Stimulated activated CD4-positive, alpha-beta T cell treated with anti-CD3 and anti-CD28 coated beads, TNF-alpha, amount 100 ng/mL, for 4 hours (primary cell): Measurements from ENCODE around the gene SEM1.
"Not testable (repeated sequence)": the region's sequence is repeated elsewhere in the genome, so short reads cannot be mapped to it uniquely, and the experiment has no call there.

ENCODE experiments used
- DNase-seq, 3 experiments: peaks; one replicate each; pipeline ENCODE4 v3.0.0-alpha.2; 2020; ENCODE audit warnings: low read depth in 3 of 3

Gene SEM1

DNA sequence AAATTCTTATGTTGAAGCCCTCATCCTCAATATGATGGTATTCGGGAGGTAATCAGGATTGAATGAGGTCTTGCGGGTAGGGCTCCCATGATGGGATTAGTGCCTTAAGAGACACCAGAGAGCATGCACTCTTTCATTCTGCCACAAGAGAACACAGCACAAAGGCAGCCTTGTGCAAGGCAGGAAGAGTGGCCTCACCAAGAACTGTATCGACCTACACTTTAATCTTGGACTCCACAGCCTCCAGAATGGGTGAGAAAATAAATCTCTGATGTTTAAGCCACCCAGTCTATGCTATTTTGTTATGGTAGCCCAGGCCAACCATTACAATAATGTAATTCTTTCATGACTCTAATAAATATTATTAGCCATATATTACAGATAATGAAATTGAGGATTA lies 8.4 kb downstream of the SEM1 start:
- DNase-seq: no peak

DNA sequence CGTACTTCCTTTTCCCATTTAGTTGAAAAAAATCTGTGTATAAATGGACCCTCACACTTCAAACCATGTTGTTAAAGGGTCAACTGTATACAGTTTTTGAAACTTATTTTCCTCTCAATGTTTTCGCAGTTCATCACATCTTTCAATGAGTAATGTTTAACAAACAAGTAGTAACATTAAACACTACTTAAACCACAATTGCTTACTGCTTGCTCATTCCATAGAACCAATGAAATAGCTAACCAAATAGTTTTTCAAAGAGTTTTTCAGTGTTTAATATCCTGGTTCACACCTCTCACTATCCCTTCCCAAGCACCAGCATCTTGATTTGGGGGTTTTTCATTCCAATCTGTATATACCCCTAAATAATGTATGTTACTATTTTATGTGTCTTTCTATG lies 9.1 kb downstream of the SEM1 start:
- DNase-seq: no peak

DNA sequence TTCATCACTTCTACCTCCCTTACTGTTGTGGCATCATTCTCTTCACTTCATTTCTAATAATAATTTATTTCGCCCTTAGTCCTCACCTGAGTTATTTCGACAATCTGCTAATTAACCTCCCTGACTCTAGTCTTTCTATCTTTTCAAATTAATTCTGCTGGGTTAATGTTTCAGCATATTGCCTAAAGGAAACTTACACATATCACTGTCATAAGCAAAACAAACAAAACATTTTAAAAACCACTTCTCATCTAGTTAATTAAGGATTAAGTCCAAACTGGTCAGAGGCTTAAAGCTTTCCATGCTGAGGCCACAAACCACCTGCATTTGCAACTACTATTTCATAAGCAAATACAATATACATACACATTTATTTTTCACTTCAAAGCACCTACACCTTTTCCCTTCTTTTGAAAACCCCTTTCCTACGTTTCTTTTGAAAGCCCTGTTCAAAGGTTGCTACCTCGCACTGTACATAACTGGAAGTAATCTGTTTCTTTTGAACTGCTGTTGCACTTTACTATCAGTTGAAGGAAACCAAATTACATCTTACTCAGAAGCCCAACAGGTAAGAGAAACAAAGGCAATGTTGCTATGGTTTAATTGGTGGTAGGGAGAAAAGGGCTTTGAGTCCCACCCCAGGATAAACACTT lies 10.3 kb downstream of the SEM1 start:
- no peak for DNase-seq

DNA sequence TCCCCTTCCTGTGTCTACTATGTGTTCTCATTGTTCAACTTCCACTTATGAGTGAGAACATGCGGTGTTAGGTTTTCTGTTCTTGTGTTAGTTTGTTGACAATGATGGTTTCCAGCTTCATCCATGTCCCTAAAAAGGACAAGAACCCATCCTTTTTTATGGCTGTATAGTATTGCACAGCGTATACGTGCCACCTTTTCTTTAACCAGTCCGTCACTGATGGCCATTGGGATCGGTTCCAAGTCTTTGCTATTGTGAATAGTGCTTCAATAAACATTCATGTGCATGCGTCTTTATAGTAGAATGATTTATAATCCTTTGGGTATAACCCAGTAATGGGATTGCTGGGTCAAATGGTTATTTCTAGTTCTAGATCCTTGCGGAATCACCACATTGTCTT lies 11.2 kb downstream of the SEM1 start:
- DNase-seq: not testable (repeated sequence)

DNA sequence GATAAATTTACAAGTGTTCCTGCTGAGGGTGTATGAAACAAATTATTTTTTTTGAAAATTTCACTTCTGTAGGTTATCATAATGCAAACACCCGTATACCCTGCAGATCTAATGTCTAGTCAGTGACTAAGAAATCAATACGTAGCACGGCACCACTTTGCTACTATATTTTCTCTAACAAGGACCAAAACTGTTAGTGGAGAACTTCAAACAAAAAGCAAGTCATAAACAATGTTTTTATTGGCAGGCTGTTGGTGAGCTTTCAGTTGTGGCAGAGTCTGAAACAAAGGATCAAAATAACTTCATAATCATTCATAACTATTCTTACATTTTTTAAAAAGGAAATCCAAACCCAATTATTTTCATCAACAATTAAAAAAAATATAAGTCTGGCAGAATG lies 11.8 kb downstream of the SEM1 start:
- no peak for DNase-seq

DNA sequence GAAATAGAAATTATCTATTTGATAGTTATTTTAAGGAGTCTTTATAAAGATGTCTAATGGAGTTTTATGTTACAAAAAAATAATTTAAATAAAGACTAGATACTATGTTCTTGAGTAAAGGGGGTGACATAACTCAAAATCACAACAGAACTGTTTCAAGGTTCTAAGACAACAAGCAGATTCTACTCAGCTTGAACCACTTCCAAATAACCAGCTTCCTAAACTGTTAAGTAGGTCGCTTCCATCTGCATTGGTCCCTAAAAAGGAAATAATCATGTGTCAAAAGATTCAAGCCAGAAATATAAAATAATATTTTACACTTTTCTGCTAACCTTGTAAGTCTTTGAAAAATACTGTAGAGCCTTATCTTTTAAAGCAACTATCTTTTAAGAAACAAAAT lies 14.1 kb downstream of the SEM1 start:
- DNase-seq: no peak

DNA sequence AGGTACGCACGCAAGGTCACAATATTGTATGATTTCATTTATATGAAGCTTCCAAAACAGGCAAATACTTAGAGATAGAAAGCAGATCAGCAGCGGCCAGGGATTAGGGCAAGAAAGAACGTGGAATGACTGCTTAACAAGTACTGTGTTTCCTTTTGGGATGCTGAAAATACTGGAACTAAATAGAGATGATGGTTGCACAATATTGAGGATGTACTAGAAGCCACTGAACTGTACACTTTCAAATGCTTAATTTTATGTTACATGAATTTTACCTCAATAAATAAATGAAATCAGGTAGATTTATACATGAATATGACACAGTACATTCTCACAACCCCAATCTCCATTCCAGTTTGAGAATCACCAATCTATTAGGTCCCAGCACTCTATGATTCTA lies 15.6 kb downstream of the SEM1 start:
- DNase-seq: no peak

DNA sequence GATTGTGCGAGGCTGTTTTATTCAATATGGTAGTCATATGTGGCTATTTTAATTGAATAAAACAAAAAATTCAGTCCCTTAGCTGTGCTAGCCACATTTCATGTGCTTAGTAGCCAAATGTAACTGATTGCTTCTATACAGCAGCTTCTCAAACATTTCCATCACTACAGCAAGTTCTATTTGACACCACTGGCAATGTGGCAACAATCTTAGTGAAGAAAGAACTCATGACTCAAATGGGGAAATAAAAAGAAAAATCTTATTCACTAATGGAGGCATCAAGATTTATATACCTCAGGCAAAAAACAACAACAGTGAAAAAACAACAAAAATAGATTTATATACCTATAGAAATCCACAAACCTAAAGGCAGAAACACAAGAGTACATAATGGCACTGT lies 17.9 kb downstream of the SEM1 start:
- DNase-seq: no peak

DNA sequence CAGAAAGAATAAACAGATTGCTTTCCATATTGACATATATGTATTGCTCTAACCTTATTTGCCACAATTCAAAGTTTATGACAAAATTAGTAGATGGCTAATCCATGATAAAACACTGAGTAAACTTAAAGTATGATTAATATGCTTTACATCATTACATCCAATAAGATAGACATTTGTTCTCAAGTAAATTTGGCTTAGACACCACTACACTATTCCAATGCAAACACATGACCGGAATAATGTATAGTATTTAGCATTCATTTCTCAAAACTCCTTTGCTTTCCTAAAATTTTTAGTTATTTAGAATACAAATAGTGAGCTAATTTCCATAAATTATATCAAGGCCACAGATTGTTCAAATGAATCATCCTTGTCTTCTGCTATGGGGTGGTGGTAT lies 20.2 kb downstream of the SEM1 start:
- no peak for DNase-seq

DNA sequence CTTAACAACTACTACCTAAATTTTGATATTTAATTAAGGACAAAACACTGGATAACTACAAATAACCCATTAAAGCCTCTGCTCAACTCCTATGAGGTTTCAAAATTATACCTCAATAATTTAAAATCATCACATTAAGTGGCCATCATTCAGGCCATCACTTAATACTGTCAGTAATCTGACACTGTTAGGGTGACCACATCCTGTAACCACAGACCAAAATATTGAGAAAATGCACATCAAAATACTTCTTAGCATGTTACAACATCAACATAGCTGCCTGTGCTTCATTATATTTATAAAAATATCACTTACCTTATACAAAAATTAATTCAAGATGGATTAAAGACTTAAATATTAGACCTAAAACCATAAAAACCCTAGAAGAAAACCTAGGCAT lies 23.3 kb downstream of the SEM1 start:
- DNase-seq: no peak

DNA sequence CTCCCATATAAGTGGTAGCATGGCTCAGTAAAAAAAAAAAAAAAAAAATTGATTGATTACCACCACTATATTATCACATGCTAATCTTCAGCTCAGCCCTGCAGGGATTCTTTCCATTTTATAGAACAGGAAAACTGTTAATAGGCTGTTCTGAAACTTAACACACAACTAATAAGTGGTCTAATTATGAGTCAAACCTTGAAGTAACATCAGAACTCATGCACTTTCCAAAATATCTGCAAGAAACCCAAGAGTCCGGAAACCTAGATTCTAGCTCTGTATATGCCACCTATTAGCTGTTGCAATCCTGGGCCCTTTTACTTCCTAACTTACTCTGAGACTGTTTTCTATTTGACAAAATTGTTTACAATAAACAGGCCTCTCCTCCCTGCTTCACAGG lies 23.9 kb downstream of the SEM1 start:
- no peak for DNase-seq

DNA sequence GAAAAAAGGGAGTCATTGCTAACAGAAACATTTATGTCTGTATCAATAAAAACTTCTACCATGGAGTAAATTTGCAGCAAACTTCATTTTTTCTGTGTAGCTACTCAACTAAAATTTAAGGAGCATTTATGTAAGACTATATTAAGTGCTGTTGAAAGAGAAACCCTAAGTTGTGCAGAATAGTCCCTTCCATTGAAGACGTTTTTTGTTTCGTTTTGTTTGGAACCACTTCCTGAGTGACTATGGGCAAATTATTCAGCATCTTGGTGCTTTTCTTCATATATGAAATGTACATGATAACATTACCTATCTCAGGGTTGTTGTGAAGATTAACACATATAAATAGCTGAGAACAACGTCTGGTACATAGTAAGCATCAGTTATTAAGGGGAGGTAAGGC lies 24.3 kb downstream of the SEM1 start:
- no peak for DNase-seq

DNA sequence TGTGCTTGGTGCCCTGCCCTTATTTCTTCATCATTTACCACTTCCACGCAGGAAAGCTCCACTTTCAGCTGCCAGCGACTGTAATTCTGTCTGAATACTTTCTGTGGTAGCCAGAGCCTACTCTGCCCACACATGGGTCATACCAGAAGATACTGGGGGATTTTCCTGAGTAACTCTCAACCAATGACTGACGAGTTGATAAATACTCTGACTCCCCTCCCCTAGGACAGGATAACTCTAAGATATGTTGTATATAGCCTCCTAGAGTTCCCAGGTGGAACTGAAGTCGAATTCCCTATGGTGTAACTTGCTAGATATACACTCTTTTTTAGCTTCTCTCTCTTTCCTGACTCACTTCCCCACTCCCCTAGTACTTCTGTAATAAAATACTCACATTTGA lies 29.8 kb downstream of the SEM1 start:
- DNase-seq: no peak

DNA sequence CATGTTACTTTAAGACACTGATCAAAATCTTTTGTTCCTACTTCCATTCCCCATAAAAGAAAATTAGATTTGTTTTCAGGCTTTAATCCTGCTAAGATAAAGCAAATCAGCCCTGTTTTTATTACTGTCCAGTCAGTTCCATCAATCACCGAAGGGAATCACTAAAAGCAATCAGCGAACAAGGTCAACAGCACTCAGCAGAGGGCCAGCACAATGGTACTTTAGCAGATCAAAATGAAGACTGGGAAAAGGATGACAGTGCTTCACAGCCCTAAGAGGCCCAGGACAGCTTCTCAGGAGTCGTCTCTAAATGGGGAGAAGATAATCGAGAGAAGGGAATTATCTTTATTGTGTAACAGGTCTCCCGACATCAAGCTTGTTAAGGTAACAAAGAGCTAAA lies 32.7 kb downstream of the SEM1 start:
- no peak for DNase-seq

DNA sequence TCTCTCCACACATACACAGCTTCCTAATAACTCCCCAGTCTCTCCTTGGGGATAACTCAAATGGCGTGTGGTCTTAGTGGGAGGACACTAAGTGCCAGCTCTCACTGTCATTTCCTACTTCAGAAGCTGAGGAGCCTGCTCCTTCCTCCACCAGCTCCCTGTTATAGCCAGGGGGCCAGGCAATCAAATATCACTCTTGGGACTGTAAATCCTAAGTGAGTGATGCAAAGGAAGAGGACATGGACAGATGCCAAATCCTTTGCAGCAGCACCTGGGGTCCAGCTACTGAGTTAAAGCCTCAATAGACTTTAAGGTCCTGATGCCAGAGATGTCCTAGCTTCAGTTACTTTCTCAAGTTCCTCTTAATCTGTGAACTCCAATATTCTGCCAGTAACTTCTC lies 34.1 kb downstream of the SEM1 start:
- no peak for DNase-seq

DNA sequence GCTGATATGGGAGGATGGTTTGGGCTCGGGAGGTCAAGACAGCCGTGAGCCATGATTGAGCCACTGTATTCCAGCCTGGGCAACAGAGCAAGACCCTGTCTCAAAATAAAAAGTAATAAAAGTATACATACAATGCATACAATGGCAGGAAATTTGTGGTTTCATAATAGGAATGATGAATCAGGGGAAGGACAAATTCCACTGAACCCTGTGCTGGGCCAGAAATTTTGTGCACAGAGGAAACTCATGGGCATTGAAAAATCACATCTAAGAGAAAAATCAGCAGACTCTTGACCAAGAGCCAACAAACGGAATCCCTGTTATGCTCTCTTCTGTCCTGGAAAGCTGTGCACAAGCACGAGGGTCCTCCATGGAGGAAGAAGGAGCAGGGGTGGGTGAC lies 35.1 kb downstream of the SEM1 start:
- DNase-seq: no peak

DNA sequence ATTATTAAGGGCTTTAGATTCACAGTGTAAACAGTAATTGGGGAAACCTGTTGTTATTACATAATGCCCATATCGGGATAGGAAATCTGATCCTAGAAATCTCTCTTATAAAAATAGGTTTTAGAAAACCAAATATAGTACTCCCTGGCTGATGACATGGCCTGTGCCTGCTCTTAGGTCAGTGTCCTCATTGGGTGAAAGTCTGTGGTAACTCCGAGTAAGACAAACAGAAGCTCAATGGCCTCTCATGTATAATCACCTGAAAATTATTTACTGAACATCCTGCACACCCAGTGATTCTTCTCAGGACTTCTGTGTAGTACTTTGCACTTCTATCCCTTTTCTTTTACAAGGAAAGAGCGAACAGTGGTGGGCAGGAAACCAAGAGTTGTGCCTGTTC lies 37.8 kb downstream of the SEM1 start:
- DNase-seq: no peak

DNA sequence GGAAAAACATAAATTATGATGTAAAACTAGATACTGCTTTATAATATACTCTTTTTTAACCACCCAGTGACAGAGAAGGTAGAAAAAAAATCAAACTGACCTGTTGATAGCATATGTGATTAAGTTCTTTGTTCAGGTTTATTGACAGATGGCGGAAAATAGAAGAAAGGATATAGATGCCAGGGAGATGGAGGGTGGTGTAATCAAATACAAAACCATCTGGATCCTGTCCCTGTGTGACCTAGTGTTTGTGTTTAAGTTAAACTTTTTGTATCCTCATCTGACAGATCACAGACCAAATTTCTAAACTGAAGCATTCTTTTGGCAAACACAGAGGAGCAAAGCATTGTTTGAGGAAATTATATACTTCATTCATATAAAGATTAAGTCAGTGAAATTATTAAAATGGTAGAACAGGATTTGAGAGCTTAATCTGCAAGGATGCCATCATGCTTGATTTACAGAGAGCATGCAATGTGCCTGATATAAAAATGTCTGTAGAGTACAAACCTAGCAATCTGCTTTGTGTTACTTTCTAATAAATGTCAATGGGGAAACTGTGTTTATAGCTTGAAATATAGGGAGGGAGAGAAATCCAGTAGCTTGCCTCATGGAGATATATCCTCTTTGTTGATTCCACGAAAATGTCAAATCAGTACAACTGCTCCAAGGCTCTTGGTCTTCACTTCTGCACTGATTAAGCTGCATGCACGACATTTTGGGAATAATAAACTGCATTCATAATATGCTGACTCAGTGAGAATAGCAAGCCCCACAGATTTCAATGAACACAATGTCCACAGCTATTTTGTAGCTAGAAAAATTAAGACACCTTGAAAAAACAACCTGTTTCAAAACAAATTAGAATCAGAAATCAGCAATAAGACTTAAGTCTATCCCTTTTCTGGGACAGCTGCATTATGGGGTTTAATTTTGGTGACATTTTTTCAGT lies 39.0 kb downstream of the SEM1 start:
- no peak for DNase-seq

DNA sequence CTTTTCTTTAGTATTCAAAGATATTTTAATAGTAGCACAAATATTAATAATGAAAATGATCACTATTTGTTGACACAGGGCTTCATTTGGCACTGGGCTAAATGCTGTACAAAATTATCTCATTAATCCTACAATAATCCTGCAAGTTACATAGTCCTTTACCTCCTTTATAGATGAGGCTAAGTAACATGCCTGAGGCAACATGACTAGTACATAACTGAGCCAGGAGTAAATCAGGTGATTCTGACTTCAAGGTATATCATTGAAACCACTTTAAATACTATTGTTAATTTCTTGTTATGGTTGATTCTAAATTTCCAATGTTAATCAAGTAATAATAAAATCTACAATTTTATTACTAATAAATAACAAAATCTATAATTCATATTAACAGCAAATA lies 39.8 kb downstream of the SEM1 start:
- no peak for DNase-seq

DNA sequence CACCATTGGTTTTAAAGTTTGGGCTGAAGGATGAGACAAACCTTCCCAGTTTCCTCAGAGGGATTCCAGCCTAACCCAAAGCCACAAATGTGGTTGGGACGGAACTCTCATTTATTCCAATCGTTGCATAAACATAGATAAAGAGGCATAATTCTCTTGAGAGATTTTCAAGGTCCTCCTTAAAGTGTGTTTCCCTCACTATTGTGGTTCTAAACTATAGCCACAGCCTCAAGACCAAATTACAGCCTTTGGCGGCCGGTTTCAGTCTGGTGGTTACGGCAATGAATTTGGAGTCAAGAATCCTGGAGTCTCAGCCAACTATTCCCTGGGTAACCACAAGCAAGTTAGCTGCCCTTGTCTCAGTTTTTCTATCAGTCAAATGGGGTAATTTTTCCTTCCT lies 42.6 kb downstream of the SEM1 start:
- DNase-seq: no peak

DNA sequence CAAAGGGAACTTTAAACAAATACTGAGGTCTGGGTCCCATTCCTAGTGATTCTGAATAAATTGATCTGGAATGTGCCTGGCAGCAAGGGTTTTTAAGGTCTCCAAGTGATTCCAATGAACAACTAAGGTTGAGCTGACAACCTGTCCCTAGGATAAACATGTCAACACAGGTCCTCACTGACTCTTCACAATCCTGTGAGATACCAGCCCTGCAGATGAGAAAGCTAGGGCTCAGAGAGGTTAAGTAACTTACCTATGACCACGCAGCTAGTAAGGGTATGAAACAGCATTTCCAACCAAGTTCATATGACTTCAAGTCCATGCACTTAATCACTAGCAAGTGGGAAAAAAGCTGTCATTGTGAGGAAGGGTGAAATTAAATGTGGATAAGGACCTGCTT lies 44.0 kb downstream of the SEM1 start:
- DNase-seq: no peak

DNA sequence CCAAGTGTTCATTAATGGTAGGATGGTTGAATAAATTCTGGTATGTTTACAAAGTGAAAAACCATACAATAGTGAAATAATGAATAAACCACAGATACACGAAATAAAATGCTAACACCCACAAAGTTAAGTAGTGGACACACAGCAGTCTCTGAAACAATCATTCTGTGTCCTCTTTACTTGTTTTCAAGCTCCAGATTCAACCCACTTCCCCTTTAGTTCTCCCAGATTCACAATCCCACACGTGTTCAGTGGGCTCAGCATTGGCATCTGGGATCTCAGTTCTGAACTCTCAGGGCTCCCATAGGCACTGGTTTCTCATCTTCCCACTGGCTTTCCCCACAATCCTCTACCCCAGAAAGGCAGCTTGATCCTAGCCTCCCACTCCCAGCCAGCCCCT lies 44.9 kb downstream of the SEM1 start:
- DNase-seq: no peak

DNA sequence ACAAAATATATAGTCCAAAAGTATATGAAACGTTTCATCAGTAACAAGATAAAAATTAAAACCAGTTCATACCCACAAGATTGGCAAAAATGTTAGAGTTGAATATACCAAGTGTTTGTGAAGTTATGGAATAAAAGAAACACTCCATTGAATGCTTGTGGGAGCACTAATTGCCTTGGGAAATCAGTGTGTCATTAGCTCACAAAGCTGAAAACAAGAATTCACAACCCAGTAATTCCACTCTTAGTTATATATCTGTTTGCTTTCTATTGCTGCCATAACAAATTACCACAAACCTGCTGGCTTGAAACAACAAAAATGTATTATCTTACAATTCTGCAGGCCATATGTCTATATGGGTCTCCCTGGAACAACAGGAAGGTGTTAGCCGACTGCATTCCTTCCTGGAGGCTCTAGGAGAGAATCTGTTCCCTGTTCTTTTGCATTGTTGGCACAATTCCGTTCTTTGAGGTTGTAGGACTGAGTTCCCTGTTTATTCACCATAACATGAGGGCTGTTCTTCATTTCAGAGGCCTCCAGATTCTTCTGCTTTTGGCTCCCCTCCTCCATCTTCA lies 45.7 kb downstream of the SEM1 start:
- DNase-seq: no peak
